GM18909 (cell line): ENCODE measurements around the gene CLIC5.

ENCODE experiments used
- ATAC-seq: cut with Tn5 transposase; IDR thresholded peaks from one replicate; pipeline ENCODE4 v1.9.1; 2021; ENCODE audit warnings: mild to moderate bottlenecking; ENCODE audit not compliant: unreplicated experiment, poor library complexity

CLIC5 gene

GRCh38 chr6:46002264-46002663, 13.4 kb downstream of the CLIC5 start:
- ATAC-seq: no peak

DNA sequence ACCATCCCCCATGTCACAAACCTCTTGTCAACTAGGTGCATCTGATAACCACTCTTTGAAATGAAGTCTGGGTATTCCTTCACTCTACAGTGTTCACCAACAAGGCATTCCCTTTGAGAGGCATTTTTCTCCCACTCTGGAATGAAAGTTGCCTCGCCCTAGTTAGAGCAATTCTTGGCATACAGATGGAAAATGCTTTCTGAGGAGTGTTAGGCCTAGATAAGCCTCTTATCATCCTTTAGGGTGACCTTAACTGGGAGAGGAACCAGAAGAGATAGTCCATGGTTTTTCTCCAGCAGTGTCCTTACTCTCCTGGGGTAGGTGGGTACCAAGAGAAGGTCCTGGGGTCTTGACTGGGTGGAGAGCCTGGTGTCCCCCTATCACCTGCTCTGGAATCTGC, 14.8 kb downstream of the CLIC5 start:
- ATAC-seq: no peak

DNA sequence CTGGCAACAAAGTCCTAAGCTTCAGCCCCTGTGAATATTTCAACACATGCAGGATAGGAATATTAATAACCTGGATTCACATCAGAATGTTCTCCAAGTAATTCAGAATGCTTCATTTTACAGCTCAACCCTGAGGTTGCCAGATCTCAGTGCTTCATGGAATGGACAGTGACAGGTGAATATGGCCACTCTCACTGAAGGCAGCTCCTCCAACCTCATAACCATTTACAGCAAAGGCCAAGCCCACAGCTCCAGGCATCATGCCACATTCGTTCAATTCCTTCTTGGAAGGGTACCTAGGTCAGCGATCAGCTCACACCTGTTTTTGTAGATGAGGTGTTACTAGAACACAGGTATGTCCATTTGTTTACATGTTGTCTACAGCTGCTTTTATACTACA, 17.1 kb downstream of the CLIC5 start:
- no peak for ATAC-seq

DNA sequence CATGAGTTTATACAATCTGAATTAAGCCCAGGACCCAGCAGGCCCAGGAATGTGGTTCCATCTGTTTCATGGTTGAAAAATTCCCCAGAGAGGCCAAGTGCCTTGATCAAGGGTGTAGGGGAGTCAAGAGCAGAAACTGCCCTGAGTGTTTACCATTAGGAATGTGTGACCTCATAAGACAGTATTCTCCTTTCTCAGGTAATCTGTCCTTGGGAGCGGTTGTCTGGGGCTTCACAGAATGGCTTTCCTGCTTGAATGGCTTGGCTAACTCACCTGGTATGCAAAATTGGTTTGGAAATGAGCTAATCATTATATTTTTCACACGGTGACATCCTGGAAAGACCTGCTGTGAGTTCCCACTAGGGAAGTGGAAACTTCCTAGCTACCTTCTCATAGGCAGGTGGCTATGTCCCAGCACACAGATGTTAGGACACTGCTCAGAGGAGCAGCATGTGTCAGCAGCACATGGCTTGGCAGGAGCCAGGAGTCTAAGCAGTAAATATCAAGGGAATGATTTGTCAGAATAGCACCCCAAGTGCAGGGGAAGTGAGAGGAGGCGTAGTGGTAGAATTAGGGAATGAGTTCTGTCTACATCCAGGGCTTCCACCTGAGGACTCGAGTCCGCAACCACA, 17.7 kb downstream of the CLIC5 start:
- no peak for ATAC-seq

GRCh38 chr6:45991189-45991588, 24.5 kb downstream of the CLIC5 start:
- ATAC-seq: no peak

DNA sequence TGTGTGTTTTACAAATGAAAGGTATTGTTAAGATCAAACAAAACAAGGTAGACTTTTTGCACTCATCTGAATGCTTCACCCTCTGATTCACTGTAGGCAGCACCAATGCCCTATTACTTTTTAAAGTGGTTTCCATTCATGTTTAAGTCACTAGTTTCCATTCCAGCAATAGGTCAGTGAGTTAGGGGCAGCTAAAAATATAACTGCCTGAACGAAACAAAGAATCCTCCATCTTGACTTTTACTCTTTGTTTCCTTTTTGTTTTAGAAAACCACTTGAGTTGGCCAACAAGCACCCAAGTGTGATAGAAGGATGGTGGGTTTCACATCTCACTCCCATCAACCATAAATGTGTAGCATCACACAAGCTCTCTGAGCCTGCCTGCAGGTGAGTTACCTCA, 25.5 kb downstream of the CLIC5 start:
- ATAC-seq: peak; percentile 70

GRCh38 chr6:45988635-45989034, 27.0 kb downstream of the CLIC5 start:
- no peak for ATAC-seq

DNA sequence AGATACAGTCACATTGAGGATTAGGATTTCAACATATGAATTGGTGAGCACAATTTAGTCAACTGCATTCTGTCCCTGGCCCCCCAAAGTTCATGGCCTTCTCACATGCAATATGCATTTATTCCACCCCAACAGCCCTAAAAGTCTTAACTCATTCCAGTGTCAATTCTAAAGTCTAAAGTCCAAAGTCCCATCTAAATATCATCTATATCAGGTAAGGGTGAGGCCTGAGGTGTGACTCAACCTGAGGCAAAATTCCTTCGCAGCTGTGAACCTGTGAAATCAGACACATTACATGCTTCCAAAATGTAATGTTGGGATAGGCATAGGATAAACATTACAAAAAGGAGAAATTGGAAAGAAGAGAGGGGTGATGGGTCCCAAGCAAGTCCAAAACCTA, 27.8 kb downstream of the CLIC5 start:
- ATAC-seq: no peak

DNA sequence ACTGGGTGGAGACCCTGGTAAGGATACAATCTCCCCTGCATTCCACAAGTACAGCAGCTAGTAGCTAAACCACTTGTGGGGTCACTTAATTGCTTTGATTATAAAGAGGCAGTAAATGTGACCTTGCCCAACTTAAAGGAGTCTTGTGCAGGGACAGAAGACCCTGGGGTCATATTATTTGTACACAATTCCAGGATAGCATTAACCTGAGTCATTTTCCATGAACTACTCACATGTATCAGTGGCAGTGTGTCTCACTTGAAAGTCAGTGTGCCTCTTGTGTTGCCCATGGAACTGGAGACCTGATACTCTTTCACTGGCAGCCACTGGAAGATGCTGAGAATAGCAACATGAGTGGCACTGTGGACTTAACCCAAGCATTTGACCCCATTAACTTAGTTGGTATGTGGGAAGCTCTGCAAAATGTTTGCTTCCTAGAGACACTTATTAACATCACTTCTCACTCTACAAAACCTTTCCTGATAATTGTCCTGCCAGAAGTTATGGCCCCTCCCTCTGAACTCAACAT, 28.9 kb downstream of the CLIC5 start:
- no peak for ATAC-seq

GRCh38 chr6:45984788-45985425, 30.8 kb downstream of the CLIC5 start:
- ATAC-seq: no peak

DNA sequence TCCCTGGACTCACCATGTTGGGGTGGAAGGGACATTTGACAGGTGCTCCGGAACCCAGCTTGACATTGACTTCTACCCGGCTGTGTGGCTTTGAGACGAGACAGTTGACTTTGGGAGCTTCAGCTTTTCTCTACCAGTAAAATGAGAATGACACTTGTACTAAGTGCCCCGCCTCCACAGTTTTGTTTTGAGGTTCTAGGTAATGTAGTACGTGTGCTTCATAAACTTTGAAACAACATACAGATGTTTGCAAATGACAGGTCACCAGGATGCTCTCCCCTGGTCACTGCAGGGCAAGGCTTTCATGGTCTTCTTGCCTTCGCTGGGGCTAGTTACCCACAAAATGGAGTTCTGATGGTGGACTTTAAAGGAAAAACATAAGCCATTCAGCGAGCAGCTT, 31.3 kb downstream of the CLIC5 start:
- no peak for ATAC-seq

DNA sequence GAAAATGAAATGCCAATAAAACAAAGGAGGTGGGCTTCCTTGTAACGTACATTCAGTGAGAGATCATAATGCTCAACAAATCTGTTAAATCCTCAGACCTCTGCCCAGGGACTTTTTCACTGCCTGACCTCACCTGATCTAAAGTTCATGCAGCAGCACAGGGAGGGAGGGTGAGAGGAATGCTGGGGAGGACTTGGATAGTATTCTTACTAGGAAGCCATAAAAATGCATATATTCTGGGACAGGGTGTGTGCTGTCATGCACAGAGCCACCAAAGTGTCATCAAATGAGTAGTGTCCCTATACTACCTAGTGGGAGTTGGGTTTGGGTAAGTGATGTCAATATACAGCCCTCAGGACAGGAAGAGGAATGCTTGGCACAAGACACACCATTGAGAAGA, 32.6 kb downstream of the CLIC5 start:
- ATAC-seq: no peak

DNA sequence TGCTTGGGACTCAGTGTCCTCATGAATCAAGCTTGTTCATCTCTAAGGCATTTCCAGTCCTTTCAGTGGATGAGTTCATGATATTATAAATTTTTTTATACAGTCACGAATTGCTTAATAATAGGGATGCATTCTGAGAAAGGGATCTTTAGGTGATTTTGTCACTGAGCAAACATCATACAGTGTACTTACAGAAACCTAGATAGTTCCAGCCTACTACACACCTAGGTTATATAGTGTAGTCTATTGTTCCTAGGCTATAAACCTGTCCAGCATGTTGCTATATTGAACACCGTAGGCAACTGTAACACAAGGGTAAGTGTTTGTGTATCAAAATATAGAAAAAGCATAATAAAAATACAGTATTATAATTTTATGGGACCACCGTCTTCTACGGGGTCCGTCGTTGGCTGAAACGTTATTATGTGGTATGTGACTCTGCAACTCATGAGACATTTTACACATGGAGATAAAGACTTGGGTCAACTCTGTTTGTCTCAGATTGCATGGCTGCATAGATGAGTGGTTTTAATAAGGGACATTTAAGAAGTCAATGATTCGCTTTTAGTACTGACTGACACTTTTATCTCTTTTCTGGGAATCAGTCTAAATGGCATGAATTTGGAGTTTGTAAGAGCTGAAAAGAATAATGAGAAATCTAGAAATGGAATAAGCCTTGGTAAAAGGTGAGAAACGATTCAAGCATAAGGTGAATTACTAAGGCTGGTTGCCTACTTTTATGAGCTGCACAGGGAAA, 33.2 kb downstream of the CLIC5 start:
- no peak for ATAC-seq

DNA sequence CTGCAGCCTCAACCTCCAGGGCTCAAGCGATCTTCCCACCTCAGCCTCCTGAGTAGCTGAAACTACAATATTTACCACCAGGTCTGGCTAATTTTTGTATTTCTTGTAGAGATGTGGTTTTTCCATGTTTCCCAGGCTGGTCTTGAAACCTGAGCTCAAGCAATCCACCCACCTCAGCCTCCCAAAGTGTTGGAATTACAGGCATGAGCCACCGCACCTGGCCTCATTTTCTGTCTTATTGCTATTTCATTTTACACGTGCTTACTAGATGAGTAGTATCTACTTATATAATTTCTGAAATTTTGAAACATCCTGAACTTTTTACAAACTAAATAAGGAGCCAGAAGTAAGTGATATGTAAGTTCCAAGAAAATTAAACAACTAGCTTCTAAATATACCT, 34.6 kb downstream of the CLIC5 start:
- ATAC-seq: no peak

DNA sequence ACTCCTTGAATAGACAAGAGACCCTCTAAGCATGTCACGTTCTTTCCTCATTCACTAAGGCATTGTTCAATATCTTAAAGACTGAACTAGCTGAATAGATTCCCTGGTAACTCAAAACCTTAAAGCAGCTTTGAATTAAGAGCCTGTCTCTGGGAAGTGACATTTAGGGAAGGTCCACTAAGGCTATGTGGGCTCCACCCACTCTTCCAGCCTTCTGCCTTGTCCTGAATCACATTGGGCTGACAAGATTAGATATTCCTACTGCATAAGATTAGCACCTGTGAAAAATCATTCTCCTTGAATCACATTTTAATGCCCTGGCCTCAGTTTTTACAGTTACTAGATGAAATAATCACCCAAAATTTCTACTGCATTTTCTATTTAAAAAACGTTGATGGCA, 36.3 kb downstream of the CLIC5 start:
- no peak for ATAC-seq

GRCh38 chr6:45974596-45974995, 41.1 kb downstream of the CLIC5 start:
- no peak for ATAC-seq

- ATAC-seq: no peak
Measured at GRCh38 chr6:45972795-45973503, 42.7 kb downstream of the CLIC5 start.

DNA sequence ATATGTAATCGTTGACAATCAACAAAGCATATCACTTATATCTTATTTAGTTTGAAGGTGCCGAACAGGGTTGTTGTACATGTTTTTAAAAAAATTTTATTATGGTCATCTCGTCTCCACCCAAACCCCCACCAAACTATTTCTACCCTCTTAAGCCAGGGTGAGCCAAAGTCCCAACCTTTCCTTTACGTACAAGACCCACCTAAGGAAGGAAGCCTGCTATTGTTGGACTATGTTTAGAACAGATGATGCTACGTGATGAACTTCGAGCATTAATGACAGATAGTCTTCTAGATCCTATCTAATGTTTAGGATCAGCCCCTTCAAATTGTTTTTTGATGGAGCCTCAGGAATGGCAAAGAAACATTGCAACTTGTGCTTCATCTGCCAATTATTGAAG, 44.4 kb downstream of the CLIC5 start:
- no peak for ATAC-seq

- ATAC-seq: no peak
Measured at GRCh38 chr6:45970326-45970725, 45.3 kb downstream of the CLIC5 start.

- no peak for ATAC-seq
Measured at GRCh38 chr6:45969883-45970282, 45.8 kb downstream of the CLIC5 start.

DNA sequence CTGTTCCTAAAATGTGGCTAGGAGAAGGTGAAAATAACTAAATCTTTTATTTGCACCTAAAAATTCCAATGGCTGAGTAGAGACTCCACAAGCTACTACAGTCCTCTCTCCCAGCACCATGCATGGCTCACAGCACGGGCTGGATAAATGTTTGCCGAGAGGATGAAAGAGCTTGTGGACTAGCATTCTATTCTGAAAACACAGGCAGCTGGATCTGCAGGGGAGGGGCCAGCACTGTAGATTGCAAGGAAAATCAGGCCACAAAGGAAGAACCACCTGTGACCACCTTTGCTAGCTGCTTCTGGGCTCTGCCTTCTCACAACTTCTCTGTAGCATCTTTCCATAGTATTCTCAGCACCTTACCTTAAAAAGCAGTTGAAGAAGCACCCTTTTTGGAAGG, 46.6 kb downstream of the CLIC5 start:
- ATAC-seq: no peak
